ENCODE results near the gene PKHD1.

PKHD1 gene

DNA sequence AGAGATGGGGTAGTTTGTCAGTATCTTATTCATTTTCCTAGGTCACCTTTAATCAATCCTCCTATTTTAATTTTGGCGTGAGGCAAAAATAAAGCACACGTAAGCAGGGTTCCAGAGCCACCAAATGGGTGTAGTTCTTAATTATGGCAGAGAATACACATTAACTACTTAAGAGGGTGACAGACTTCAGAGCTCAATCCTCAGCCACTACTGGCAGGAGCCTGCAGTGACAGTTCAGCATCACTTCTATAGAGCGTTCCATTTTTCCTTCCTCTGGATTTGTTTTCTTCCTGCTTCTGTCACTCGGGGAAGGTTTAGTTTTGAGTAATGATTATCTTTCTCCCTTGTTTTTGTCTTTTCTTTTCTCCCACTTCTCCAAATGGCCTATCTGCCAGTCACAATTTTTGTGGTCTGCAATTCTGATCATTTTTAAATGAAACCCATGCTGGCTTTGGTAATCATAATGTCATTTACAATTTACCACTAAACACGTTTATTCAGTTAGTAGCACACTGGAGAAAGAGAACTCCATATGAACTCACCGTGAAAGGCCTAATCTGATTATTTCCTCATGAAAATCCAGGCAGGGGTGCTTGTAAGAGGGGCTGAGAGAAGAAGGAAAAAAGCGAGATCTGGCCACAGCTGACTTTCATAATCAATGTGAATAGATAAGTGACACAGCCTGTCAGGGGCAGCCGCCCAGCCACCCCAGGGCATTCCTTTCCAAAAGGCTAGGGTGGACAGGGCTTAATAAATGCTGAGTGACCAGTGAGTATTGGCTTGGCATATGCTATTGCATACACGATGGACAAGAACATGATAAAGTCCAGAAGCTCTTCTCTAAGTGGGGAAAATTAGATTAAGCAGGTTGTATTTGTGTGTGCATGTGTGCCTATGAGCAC lies 412.1 kb downstream of the PKHD1 start:
- no peak for DNase-seq

DNA sequence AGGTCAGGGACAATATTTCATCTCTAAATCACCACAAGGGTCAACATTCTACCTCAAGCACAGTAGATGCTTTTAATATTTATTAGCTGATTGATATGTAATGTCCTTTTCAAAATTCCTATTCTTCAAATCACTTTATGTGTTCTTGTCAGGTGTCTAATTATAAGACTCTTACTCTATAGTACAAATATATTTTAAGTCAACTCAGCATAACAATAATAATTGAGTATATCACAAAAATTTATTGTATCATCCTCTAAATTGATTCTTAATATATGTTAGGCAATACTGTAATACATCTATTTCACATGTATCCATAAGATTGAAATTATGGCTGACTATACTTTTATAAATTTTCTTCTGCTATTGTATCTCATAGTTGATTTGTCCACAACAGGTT lies 423.9 kb downstream of the PKHD1 start:
- DNase-seq = no peak

DNA sequence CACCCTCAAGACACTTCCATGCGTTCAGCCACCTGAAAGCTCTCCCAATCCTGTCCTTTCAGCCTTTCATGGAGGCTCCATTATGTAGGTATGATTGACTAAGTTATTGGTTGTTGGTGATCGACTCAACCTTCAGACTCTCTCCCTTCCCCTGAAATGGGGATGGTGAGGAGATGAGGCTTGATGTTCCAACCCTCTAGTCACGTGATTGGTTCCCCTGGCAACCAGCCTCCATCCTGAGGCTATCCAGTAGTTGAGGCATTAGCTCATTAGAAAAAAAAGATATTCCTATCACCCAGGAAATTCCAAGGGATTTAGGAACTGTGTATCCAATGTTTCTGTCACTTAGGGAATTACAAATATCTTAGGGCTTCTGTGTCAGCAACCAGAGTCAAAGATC lies 426.6 kb downstream of the PKHD1 start:
- DNase-seq = no peak

DNA sequence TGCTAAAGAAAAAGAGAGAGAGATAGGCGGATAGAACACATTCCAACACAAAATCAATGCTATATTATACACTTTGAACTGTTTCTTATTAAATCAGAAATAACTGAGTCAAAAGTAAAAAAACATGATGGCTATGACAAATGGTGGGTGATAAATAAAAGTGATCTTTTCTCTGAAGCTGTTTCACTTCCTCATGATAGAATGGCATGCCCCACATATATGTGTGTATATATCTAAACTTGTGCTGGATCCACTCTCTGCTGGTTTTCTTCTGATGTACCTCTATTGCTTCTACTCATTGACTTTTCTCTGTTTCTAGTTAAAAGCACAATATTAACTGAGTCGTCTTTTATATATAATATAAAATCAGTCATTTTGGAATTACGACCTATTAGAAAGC lies 429.9 kb downstream of the PKHD1 start:
- no peak for DNase-seq

GRCh38 chr6:51655517-51655916 lies 431.9 kb downstream of the PKHD1 start:
- DNase-seq = no peak

DNA sequence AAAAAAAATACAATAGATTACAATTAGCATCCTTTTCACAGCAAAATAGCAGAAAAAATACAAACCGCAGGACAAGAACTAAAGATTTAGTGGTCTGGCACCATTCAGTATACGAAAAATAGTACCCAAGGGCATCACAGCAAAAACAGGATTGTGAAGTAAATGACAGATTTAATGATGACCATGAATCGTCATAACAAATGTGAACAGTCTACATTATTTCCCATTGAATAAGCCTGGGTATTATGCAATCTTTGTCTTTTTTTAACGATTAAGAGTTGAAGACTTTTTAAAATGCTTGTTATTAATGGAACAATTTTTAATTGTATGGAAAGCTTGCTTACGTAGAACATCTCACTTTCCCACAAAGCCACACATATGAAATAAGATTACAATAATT lies 432.8 kb downstream of the PKHD1 start:
- no peak for DNase-seq

GRCh38 chr6:51651132-51651817 lies 436.1 kb downstream of the PKHD1 start:
- DNase-seq = no peak

- no peak for DNase-seq
Measured at GRCh38 chr6:51648774-51649173, 438.6 kb downstream of the PKHD1 start.

DNA sequence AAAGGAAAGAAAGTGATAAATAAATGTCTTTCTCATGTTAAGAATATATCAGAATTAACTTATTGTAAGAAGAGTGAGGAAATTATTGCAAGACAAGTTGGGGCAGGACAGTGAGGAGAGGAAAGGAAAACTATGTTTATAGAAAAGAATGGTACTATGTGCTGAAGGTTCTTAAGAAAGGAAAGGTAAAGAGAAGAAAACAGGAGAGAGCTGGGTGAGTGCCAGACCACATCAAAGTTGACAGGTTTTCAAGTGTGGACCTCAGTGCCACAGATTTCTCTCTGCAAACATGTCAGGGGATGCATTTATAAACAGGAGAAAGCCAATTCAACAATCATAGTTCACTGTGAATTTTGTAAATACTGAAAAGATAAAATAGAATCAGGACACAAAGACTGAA lies 439.2 kb downstream of the PKHD1 start:
- no peak for DNase-seq

DNA sequence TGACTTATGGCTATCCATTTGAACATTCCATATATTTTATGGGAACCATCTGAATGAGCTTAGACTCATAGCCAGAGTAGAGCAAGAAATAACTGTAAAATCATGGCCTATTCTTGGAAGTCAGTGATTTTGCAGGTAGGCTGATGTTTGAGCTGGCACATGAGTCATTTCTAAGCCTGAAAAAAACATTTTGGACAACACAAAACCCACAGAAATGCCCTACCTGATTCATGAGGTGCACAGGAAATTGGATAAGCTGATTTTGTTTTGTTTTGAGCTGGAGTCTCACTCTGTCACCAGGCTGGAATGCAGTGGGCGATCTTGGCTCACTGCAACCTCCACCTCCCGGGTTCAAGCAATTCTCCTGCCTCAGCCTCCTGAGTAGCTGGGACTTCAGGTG lies 443.0 kb downstream of the PKHD1 start:
- no peak for DNase-seq

DNA sequence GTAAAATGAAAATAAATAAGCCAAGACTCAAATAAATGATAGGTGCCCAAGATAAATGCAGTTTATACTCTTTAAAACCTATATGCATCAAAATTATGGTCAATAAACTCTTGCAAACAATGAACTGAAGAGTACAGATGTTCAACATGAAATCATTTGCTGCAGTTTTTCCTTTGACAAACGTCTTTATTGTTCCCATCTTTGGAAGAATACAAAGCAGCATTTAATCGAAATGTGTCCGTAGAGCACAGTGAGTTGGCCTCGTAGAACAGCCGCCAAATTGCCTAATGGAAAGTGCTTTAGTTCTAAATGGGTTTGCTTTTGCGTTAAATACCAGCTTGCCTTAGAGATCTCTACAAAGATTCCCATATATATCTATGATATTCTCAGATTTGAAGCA lies 447.4 kb downstream of the PKHD1 start:
- no peak for DNase-seq

DNA sequence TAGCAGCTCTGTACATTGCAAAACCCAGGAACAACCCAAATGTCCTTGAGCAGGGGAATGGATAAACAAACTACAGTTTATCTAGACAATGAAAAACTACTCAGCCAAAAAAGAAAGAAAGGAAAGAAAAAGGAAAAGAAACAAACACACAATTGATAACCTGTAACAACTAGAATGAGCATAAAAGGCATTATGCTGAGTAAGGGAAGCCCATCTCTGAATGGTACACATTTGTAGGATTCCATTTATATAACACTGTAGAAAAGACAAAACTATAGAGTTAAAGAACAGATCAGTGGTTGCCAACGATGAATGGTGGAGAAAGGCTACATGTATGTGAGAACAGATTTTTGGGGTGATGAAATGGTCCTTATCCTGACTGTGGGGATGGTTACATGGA lies 454.0 kb downstream of the PKHD1 start:
- DNase-seq = no peak

DNA sequence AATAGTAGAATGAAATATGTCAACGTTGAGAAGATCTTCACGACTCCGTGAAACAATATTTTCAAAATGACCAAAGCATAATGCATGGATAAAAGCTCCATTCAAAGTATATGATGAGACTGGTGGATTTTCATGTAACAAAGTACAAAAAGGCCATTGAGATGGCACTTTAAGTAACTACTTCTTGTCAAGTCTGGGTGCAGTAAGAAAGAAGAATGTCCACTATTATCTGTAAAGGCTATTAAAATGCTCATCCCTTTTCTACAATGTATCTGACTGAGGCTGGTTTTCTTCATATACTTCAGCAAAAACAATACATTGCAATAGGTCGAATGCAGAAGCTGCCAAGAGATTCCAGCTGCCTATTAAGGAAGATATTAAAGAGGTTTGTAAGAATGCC lies 457.4 kb downstream of the PKHD1 start:
- DNase-seq = no peak

DNA sequence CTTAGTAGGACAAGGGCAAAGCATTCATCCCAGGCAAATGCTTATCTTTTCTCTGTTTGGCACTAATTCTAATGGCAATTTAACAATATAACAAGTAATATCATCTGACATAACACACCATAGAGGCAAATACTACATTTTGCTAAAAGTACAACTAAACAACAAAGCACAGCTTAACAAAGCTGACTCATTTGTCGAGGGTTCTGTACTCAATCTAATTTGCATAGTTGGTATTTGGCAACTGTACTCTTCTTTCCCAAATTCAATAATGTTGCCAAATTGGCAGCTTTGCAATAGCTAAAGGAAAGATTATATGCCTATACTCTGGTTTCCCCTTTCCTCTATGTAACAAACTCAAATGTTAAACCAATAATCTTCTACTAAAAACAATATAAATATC lies 461.0 kb downstream of the PKHD1 start:
- no peak for DNase-seq

GRCh38 chr6:51625566-51625965 lies 461.8 kb downstream of the PKHD1 start:
- no peak for DNase-seq

GRCh38 chr6:51620971-51621370 lies 466.4 kb downstream of the PKHD1 start:
- no peak for DNase-seq

- DNase-seq = no peak
Measured at GRCh38 chr6:51619042-51619799, 468.2 kb downstream of the PKHD1 start.

GRCh38 chr6:51618563-51618962 lies 468.9 kb downstream of the PKHD1 start:
- no peak for DNase-seq

DNA sequence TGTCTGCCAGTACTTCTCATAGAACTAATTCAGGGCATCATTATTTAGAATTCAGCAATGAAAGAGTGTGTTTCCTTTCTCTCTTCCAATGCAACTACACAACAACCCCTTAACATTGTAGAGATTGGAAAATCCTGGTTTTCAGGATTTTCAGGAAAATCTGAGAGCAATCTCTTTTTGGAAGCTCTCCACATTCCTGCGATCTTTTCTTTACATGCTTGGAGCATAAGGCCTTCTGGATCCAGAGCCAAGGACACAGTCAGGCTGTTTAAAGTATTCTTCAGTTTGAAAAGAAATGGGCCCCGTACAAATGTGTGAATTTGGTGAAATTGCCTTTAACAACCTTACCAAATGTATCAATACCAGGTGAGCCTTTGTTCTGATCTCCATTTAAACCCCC lies 469.7 kb downstream of the PKHD1 start:
- no peak for DNase-seq

- DNase-seq = no peak
Measured at GRCh38 chr6:51616243-51616642, 471.2 kb downstream of the PKHD1 start.

DNA sequence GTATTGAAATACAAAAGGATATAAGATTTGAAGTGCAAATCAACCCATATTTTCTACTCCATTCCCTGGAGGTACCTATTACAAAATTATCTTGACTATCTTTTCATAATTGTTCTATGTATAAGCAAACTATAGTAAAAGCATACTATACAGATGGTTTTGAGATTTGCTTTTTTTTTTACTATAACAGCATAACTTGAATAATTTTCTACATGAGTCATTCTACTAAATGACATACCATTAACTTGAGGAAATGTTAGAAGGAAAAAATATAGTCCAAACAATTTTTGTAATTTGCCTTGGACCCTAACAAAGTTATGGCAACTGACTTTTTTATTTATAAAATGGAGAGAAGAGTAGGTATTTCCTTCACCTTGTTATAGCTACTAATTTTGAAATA lies 472.7 kb downstream of the PKHD1 start:
- DNase-seq = no peak

DNA sequence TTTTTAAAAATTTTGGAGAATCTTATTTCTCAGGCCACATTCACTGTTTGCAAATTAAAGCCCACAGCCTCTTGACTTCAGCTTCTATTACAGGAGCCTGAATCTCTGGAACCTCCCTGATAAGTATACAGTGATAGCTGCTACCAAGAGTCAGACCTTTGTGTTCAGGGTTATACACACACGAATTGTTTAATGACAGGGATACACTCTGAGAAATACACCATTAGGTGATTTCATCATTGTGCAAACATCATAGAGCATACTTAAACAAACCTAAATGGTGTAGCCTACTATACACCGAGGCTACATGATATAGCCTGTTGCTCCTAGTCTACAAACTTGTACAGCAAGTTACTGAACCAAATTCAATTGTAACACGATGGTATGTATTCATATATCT lies 473.9 kb downstream of the PKHD1 start:
- no peak for DNase-seq

DNA sequence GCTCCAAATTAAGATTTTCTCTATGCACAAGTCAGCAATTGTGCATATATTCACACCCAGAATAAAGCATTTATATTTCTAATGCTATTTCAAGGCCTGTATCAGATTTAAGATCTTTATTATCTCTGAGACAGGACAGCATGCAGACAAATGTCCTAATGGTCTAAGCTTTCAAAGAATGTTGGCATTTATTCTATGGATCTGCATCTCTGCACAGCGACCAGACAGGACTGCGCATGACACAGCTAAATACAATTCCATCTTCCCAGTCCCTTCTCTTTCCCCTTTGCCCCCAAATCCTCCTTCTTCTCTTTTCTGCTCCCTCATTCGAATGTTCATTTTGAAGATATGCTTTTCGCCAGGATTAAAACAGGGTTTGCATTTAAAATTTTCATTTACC lies 478.5 kb downstream of the PKHD1 start:
- DNase-seq = no peak

DNA sequence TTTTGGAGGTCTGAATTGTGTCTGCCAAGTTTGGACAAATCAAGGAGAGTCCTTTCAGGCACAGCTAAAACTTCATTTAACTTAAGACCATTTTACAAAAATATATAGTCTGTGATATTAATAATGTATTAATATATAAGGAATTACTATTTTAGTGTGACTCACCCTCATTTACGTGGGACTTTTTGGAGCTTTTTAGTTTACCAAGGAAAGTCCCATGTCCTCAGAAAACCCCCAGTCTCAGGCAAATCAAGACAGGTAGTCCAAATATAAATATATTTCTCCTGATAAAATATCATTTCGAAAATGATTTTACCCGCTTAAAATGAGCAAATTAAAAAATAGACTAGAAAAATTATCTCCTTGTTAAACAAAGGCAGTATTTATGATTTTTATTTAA lies 479.0 kb downstream of the PKHD1 start:
- no peak for DNase-seq
